ENCODE data around the gene GADL1.

DNA sequence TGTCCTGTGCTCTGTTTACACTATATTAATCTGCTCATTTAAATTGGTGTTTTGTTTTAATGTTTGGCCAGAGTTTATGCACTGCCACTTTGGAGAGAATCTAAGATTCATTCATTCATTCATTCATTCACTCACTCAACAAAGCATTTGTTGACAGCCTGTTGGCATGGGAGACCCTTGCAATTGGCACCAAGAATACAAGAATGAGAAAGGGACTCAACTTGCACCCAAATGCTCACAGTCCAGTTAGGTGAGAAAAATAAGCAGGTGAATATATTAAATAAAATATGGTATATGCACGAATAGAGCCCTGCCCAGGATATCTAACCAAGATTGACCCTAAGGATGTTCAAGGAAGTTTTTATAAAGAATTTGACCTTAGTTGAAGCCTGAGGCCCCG lies 207.7 kb downstream of the GADL1 start:
- TF ChIP-seq EZH2 (IDR thresholded peaks at IDR 0.05; ENCODE audit: borderline replicate concordance) (no peak), CTCF (IDR thresholded peaks at IDR 0.05; ENCODE audit: poor library complexity) (no peak), EZH2phosphoT487 (IDR thresholded peaks at IDR 0.05; ENCODE audit: low read depth, severe bottlenecking, unreplicated experiment) (no peak)

Data from hepatocyte (in vitro differentiated cells).